OCI-M2 (cell line): ENCODE measurements around the gene ENTPD8.
"Not testable (repeated sequence)": the region's sequence is repeated elsewhere in the genome, so short reads cannot be mapped to it uniquely, and the experiment has no call there.

ENCODE experiments used
- DNase-seq: peaks from one replicate; lab custom pipeline; 2025; ENCODE audit not compliant: unreplicated experiment; lab: John Stamatoyannopoulos, UW

The ENTPD8 gene

DNA sequence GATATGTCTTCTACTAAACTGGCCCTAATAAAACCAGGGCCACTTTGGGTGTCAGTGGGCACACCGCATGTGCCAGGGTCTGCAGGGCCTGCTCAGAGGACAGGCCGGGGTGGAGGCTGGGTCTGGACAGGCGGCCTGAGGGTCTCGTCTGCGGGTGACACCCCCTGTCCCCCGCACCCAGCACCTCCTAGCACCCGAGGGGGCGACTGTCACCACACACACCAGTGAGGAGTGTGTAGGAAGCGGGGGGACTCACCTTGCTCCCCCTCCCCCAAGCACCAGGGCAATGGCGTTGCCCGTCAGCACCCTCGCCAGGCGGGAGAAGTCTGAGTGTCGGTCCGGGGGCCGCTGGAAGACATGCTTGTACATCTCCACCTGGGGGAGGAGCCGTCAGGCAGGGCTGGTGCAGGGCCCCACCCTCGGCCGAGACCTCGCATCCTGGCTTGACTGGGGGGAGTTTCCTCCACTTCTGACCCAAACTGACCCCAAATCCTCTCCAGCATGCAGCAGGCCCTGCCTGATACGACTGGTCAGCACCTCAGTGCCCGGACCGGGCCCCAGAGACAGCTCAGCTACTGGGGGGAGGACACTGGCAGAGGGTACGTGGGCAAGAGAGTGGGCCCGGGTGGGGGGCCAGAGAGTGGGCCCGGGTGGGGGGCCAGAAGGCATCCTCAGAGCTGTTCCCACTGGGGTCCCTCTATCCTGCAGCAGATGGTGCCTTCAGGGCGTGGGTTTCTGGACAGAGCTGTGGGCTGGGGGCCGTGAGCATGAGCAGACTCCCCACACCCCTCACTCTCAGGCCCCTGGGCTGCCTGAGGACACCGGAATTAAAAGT, 36.8 kb upstream of the ENTPD8 start:
- DNase-seq, result no peak

GRCh38 chr9:137476856-137477255, 35.7 kb upstream of the ENTPD8 start:
- no peak for DNase-seq

DNA sequence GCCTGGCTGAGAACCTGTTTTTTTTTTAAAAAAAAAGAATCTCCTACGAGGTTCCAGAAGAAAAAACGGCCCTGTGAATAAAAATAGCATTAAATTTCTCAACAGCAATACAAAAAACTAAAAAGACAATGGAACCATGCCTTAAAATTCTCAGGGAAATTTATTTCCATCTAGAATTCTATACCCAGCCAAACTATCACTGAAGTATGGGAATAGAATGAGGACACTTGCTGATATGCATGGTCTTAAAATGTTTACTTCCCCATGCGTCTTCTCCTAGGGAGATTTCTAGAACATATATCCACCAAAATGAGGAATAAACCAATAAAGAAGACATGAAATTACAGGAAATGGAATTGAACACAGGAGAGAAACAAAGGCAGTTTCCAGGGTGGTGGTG, 34.5 kb upstream of the ENTPD8 start:
- no peak for DNase-seq

GRCh38 chr9:137474271-137474670, 33.1 kb upstream of the ENTPD8 start:
- DNase-seq, result no peak

- no peak for DNase-seq
These were observed 29.6 kb upstream of the ENTPD8 start for GRCh38 chr9:137470785-137471184.

DNA sequence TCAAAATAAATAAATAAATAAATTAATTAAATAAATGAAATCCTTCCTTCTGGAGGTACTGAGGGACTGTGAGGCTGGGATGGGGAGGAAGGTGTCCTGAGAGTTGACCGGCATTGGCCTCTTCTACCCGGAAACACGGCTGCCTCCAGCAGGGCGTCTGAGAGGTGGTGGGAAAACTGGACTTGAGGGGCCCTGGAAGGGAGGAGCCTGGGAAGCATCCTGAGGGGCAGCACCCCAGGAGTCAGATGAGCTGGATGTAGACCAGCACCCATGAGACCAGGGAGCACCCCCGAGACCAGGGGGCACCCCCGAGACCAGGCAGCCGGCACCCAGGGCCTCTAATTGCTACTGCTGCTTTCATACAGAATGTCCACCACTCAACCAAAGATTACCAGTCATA, 26.7 kb upstream of the ENTPD8 start:
- DNase-seq, result no peak

DNA sequence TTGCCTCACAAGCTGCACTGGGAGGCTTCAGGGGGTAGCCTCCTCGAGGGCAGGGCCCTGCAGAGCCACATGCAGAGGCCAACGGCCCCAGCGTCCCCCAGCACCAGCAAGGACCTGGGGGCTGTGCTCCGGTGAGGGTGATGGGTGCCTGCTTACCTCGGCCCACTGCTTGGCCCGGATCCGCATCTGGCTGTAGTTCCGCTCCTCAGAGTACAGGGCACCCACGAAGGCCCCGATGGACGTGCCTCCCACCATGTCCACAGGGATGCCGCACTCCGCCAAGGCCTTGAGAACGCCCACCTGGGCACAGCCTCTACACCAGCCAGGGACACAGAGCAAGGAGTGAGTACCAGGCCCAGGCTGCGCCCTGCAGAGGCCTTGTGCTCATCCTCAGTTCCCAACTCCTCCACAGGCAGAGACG, 26.0 kb upstream of the ENTPD8 start:
- DNase-seq, result no peak

DNA sequence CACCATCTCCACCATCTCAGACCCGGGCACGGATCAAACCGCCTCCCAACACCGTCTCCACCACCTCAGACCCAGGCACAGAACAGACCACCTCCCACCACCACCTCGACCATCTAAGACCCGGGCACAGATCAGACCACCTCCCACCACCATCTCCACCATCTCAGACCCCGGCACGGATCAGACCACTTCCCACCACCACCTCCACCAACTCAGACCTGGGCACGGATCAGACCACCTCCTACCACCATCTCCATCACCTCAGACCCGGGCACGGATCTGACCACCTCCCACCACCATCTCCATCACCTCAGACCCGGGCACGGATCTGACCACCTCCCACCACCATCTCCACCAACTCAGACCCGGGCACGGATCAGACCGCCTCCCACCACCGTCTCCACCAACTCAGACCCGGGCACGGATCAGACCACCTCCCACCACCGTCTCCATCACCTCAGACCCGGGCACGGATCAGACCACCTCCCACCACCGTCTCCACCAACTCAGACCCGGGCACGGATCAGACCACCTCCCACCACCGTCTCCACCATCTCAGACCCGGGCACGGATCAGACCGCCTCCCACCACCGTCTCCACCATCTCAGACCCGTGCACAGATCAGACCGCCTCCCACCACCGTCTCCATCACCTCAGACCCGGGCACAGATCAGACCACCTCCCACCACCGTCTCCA, 25.4 kb upstream of the ENTPD8 start:
- not testable (repeated sequence) for DNase-seq

- no peak for DNase-seq
These were observed 24.7 kb upstream of the ENTPD8 start for GRCh38 chr9:137465720-137466388.

- DNase-seq, result no peak
These were observed 24.0 kb upstream of the ENTPD8 start for GRCh38 chr9:137465000-137465719.

DNA sequence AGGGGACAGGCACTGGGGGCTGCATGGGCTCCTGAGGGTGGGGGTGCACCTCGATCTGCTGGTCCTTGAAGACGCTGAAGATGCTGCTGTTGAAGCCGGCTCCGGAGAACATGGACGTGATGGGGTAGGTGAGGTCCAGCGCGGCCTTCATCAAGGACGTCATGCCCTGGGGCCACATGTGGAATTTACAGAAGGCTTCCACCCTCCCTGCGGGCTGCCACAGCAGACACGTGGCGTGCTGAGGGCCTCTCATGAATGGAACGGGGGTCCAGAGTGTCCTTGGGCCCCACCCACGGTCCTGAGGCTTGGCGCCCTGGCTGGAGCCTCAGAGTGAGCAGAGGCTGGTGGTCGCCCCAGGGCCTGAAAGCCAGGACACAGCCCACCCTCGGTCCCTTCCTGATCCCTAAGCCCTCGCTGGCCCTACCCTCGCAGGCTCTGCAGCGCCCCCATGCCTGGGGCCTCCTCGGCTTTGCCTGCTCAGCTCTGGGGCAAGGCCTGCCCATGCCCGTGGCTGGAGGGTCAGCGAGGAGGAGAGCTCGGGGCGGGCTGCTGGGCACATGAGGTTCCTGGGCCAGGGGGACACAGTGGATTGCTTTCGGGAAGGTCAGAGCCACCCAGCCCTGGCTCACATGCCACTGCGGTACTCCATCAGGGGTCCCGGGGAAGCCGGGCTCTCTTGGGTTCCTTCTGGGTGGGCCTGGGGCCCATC, 23.3 kb upstream of the ENTPD8 start:
- no peak for DNase-seq

DNA sequence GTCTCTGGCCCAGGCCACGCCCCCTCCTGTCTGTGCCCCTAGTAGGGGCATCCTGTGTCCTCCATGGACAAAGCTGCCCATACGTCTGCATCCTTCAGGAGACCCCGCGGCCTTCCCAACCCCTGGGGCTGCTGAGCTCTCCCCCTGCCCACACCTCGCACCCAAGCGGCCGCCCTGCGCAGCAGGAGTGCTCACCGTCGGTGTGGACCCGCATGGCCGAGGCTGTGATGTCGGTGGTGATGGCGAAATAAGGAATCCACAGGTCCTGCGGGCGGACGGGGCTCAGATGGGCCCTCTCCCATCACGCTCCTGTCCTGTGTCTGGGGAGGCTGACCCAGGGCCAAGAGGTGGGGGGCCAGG, 22.8 kb upstream of the ENTPD8 start:
- no peak for DNase-seq

DNA sequence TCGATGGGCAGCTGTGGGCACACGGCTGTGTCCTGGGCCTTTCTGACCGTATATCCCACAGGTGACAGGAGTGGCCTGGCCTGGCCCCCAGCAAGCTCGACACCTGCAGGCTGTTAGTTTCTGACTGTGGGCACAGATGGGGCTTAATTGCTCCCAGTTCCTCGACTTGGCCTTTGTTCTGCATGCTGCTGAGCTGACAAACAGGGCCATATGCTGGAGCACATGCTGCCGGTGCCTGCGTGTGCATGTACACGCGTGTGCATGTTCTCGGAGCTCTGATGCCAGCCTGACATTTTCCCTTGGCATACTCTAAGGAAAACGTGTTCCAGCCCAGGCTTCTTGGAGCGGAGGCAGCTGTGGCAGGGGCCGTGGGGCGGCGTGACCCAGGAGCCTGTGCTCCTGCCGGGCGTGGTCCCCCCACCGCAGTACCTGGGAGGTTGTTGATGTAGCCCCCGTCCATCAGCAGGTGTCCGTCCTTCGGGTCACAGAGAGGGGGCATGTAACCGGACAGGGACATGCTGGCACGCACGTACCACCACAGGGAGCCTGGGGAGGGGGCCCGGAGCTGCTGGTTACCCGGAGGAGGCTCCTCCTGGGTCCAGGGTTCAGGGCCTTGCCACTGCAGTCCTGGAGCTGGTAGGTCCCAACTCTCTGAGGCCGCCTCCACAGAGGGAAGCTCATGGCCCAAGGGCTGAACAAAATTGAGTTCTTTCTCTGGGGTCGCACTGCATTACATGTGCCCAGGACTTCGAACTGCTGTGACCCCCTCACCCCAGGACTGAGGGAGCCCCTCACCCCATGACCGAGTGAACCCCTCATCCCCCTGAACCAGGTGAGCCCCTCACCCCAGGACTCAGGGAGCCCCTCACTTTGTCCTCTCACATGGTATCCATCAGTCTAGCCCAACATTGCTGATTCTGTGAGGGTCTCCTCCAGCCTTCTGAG, 22.1 kb upstream of the ENTPD8 start:
- DNase-seq, result no peak

DNA sequence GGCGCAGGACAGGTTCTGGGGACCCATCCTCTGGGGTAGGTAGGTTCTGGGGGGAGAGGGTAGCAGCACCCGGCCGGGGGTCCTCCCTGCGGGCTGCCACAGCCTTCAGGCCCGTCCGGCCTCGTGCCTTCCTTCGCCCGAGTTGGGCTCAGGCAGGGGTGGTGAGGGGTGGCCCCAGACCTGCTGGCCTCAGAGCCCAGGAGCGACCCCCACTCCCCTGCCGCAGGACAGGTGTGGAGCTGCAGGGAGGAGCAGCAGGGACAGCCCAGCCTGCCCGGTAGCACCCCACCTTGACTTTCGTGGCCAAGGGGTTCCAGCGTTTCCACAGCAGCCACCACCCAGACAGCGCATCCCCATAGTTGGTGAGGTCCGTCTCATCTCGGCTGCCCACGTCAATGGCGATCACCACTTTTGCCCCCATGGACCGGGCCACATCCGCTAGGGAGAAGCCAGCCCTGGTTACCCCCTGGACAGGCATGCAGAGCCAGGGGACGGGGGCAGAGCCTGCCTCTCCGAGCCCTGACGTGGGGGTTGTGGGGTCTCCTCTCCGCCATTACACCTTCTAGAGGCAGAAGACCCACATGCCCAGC, 21.3 kb upstream of the ENTPD8 start:
- no peak for DNase-seq

DNA sequence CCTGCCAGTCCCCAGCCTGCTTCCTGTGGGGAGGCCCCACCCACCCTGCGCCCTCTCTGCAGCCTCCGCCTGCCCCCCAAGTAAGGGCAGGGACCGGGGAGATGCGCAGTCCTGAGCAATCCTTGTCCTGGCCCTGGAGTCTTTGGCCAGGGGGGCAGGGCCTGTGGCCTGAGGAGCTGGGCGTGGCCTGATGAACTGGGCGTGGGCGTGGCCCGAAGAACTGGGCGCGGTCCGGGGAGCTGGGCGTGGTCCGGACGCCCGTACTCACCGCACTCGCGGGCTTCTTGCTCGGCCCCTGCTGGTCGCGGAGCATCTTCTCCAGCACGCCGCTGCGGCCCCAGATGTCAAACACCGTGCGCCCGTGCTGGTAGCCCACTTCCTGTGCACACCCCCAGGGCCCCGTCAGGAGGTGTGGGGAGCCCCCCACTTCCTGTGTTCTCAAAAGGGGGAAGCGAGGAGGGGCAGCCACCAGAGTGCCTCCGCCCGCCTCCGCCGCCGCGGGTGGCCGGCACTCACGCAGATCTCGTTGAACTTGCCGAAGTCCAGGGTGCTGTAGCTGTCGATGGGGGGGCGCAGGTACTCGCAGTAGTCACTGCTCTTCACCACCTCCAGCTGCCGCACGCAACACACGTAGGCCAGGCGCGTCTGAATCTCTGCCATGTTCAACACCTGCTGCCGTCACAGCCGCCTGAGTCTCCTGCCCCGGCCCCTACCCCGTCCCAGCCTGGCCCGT, 20.7 kb upstream of the ENTPD8 start:
- no peak for DNase-seq

DNA sequence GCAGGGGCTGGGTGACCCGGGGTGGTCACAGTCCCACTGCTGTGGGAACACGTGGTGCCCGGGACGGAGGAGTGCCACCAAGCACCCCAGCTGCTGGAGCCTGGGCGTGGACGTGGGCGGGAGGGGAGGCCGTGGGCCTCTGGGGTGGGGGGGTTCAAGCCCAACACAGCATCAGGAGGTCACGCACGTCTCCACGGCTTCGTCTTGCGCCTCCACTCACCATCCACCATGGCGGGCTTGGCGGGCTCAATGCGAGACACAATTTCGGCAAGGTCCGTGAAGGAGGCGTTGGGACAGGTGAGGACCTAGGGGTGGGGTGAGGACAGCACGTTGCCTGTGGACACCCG, 20.1 kb upstream of the ENTPD8 start:
- no peak for DNase-seq

DNA sequence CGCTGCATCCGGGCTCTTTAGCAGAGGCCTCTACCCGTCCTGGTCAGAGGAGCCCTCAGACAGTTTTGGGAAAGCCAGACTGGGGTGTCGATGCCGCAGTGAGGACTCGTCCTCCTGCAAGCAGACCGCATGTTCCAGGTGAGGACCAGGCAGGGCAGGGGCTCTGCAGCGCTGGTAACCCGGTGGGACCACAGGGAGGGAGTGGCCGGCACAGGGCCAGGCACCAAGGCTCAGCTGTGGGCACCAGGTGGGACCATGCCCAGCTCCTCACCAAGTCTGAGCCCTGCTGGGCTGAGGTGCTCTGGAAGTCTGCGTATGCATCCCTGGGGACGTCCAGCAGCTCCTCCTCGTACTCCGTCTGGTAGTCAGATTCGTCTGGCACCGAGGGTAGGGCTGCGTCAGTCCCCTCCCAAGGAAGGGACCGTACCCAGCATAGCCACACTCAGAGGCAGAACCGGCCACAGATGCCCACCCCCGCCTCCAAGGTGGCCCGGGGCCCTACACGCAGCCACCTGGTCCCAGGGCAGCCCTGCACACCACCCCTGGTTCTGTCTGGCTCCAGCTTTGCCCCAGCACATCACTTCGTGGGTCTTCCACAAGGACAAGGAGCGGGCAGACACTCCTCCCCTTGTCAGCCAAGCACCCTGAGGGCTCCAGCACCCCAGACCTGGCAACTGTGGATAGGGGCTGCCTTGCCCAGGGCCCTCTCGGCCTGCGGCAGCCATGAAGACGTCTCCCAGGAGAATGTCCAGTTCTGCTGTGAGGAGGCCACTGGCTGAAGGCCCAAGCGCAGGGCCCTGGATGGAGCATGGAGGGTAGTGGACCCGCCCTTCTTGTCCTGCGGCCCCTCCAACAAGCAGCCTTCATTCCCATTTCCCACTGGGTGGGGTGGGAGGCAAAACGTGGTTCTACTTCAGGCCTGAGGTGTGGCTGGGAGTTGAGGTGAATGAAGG, 19.5 kb upstream of the ENTPD8 start:
- DNase-seq, result no peak
